Measurements from ENCODE around the gene NCKIPSD. TPM values are rescaled to one million over a fixed set of nuclear protein-coding genes. Genes with fewer than 3 reads are reported as not detected.
"Not testable (repeated sequence)": the region's sequence is repeated elsewhere in the genome, so short reads cannot be mapped to it uniquely, and the experiment has no call there.

NCKIPSD gene
- 25.5 and 36.1 TPM in 2 replicates for total RNA-seq (2014; rRNA removed; shearing (Covaris generic); ENCODE audit: low replicate concordance)

- Histone ChIP-seq H3K36me3 (ENCODE audit: insufficient read depth, low read length) (peaks cover 32% of the 10 kb centered on the region), H3K27ac (ENCODE audit: low read length) (peak within 1 kb of the TSS; percentile 62), H2AFZ (ENCODE audit: low read length) (peak within 1 kb of the TSS; percentile 86; the same call in 1 of the 2 replicates)
Measured at GRCh38 chr3:48685603-48686511, at the start of gene NCKIPSD. NCKIPSD (minus strand) TSS chr3:48685915; CDS start chr3:48685807, 108 bp downstream.

GRCh38 chr3:48735075-48735767 is 49.5 kb upstream of the NCKIPSD start:
- Histone ChIP-seq H3K4me1 (ENCODE audit: low read length) (peaks cover 23% of the 10 kb centered on the region), H3K4me2 (ENCODE audit: low read depth, low read length, poor library complexity, severe bottlenecking) (peak overlapping the region; percentile 37)
- DNase-seq: peak; percentile 80
- H2AFZ ChIP-seq (ENCODE audit: low read length); H3K36me3 ChIP-seq (ENCODE audit: insufficient read depth, low read length); H3K9me2 ChIP-seq (replicated peaks; ENCODE audit: insufficient read depth, low read length); H3K79me2 ChIP-seq (ENCODE audit: low read length); H3K4me3 ChIP-seq (ENCODE audit: low read length); H3K9me3 ChIP-seq (ENCODE audit: low read length); H4K20me1 ChIP-seq (ENCODE audit: insufficient read depth, low read depth, low read length); H3K27me3 ChIP-seq (ENCODE audit: low read length); H3K27ac ChIP-seq (ENCODE audit: low read length); H3K9ac ChIP-seq (ENCODE audit: low read length): not testable (repeated sequence)

More at GRCh38 chr3:48685603-48686511, at the start of gene NCKIPSD:
- Histone ChIP-seq H3K4me2 (ENCODE audit: low read depth, low read length, poor library complexity, severe bottlenecking) (peak within 1 kb of the TSS; percentile 73), H3K4me1 (ENCODE audit: low read length) (peaks cover 33% of the 10 kb centered on the region), H3K79me2 (ENCODE audit: low read length) (peaks cover 29% of the 10 kb centered on the region), H3K9me3 (ENCODE audit: low read length) (no peaks in the 10 kb centered on the region), H3K9ac (ENCODE audit: low read length) (peak within 1 kb of the TSS; percentile 99), H3K4me3 (ENCODE audit: low read length) (peak within 1 kb of the TSS; percentile 98), H3K9me2 (replicated peaks; ENCODE audit: insufficient read depth, low read length) (no peaks in the 10 kb centered on the region), H4K20me1 (ENCODE audit: insufficient read depth, low read depth, low read length) (peaks cover 22% of the 10 kb centered on the region; the same call in 1 of the 2 replicates), H3K27me3 (ENCODE audit: low read length) (no peaks in the 10 kb centered on the region)
- DNase-seq: peak; percentile 96

- not testable (repeated sequence) for H2AFZ ChIP-seq (ENCODE audit: low read length); H3K79me2 ChIP-seq (ENCODE audit: low read length); H3K4me3 ChIP-seq (ENCODE audit: low read length); DNase-seq; H3K9me3 ChIP-seq (ENCODE audit: low read length); H4K20me1 ChIP-seq (ENCODE audit: insufficient read depth, low read depth, low read length); H3K36me3 ChIP-seq (ENCODE audit: insufficient read depth, low read length); H3K4me2 ChIP-seq (ENCODE audit: low read depth, low read length, poor library complexity, severe bottlenecking); H3K27me3 ChIP-seq (ENCODE audit: low read length); H3K9me2 ChIP-seq (replicated peaks; ENCODE audit: insufficient read depth, low read length); H3K27ac ChIP-seq (ENCODE audit: low read length); H3K9ac ChIP-seq (ENCODE audit: low read length)
- peaks cover 16% of the 10 kb centered on the region for H3K4me1 ChIP-seq (ENCODE audit: low read length)
Measured at GRCh38 chr3:48734541-48734940, 48.8 kb upstream of the NCKIPSD start.

DNA sequence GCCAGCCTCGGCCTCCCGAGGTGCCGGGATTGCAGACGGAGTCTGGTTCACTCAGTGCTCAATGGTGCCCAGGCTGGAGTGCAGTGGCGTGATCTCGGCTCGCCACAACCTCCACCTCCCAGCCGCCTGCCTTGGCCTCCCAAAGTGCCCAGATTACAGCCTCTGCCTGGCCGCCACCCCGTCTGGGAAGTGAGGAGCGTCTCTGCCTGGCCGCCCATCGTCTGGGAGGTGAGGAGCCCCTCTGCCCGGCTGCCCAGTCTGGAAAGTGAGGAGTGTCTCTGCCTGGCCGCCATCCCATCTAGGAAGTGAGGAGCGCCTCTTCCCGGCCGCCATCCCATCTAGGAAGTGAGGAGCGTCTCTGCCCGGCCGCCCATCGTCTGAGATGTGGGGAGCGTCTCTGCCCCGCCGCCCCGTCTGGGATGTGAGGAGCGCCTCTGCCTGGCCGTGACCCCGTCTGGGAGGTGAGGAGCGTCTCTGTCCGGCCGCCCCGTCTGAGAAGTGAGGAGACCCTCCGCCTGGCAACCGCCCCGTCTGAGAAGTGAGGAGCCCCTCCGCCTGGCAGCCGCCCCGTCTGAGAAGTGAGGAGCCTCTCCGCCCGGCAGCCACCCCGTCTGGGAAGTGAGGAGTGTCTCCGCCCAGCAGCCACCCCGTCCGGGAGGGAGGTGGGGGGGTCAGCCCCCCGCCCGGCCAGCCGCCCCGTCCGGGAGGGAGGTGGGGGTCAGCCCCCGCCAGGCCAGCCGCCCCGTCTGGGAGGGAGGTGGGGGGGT is 48.2 kb upstream of the NCKIPSD start:
- H3K9me2 ChIP-seq (replicated peaks; ENCODE audit: insufficient read depth, low read length); H2AFZ ChIP-seq (ENCODE audit: low read length); H3K4me1 ChIP-seq (ENCODE audit: low read length); H3K79me2 ChIP-seq (ENCODE audit: low read length); H3K36me3 ChIP-seq (ENCODE audit: insufficient read depth, low read length); H3K9me3 ChIP-seq (ENCODE audit: low read length); H3K9ac ChIP-seq (ENCODE audit: low read length); H4K20me1 ChIP-seq (ENCODE audit: insufficient read depth, low read depth, low read length); H3K27ac ChIP-seq (ENCODE audit: low read length); H3K27me3 ChIP-seq (ENCODE audit: low read length); H3K4me2 ChIP-seq (ENCODE audit: low read depth, low read length, poor library complexity, severe bottlenecking); H3K4me3 ChIP-seq (ENCODE audit: low read length); DNase-seq: not testable (repeated sequence)

DNA sequence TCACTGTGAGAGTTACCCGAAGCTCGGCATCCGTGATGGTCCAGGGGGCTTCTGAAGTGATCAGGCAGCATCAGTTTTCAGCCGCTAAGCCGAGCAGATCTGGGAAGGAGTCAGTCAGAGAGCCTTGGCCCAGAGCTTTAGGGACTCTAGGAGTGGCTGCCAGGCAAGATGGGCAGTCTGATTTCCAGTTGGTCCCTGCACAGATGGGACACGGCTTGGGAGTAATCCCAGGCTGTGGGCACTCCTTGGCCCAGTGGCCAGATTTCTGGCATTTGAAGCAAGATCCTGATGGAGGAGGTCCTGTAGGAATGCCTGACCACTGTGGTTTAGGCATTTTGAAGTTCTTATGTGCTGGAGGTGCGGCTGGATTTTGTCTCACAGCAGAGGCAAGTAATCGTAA is 41.8 kb upstream of the NCKIPSD start:
- H3K36me3 ChIP-seq (ENCODE audit: insufficient read depth, low read length): no peaks in the 10 kb centered on the region
- H3K4me2 ChIP-seq (ENCODE audit: low read depth, low read length, poor library complexity, severe bottlenecking): no peak overlapping the region
- no peak overlapping the region for H3K4me3 ChIP-seq (ENCODE audit: low read length)
- no peak for DNase-seq
- H3K27ac ChIP-seq (ENCODE audit: low read length): no peak overlapping the region
- no peaks in the 10 kb centered on the region for H3K27me3 ChIP-seq (ENCODE audit: low read length)
- H4K20me1 ChIP-seq (ENCODE audit: insufficient read depth, low read depth, low read length): no peaks in the 10 kb centered on the region
- no peaks in the 10 kb centered on the region for H3K79me2 ChIP-seq (ENCODE audit: low read length)
- H3K9ac ChIP-seq (ENCODE audit: low read length): no peak overlapping the region
- no peaks in the 10 kb centered on the region for H3K4me1 ChIP-seq (ENCODE audit: low read length)
- no peaks in the 10 kb centered on the region for H3K9me2 ChIP-seq (replicated peaks; ENCODE audit: insufficient read depth, low read length)
- H2AFZ ChIP-seq (ENCODE audit: low read length): no peak overlapping the region
- no peaks in the 10 kb centered on the region for H3K9me3 ChIP-seq (ENCODE audit: low read length)

- not testable (repeated sequence) for H3K27ac ChIP-seq (ENCODE audit: low read length); H3K27me3 ChIP-seq (ENCODE audit: low read length); H3K4me1 ChIP-seq (ENCODE audit: low read length); H3K9me3 ChIP-seq (ENCODE audit: low read length); H3K79me2 ChIP-seq (ENCODE audit: low read length); H4K20me1 ChIP-seq (ENCODE audit: insufficient read depth, low read depth, low read length); H3K4me3 ChIP-seq (ENCODE audit: low read length); H3K9ac ChIP-seq (ENCODE audit: low read length); H3K4me2 ChIP-seq (ENCODE audit: low read depth, low read length, poor library complexity, severe bottlenecking); DNase-seq; H2AFZ ChIP-seq (ENCODE audit: low read length); H3K36me3 ChIP-seq (ENCODE audit: insufficient read depth, low read length); H3K9me2 ChIP-seq (replicated peaks; ENCODE audit: insufficient read depth, low read length)
Measured at GRCh38 chr3:48725185-48725855, 39.6 kb upstream of the NCKIPSD start.

- H3K79me2 ChIP-seq (ENCODE audit: low read length): no peaks in the 10 kb centered on the region
- H3K9ac ChIP-seq (ENCODE audit: low read length): no peak overlapping the region
Measured at GRCh38 chr3:48723725-48724124, 38.0 kb upstream of the NCKIPSD start.

More at GRCh38 chr3:48723725-48724124, 38.0 kb upstream of the NCKIPSD start:
- Histone ChIP-seq H3K9me3 (ENCODE audit: low read length) (no peaks in the 10 kb centered on the region), H3K4me3 (ENCODE audit: low read length) (no peak overlapping the region), H2AFZ (ENCODE audit: low read length) (no peak overlapping the region), H3K4me1 (ENCODE audit: low read length) (peaks cover 2% of the 10 kb centered on the region; the same call in 1 of the 2 replicates), H3K27ac (ENCODE audit: low read length) (no peak overlapping the region), H4K20me1 (ENCODE audit: insufficient read depth, low read depth, low read length) (no peaks in the 10 kb centered on the region), H3K27me3 (ENCODE audit: low read length) (no peaks in the 10 kb centered on the region), H3K4me2 (ENCODE audit: low read depth, low read length, poor library complexity, severe bottlenecking) (no peak overlapping the region), H3K9me2 (replicated peaks; ENCODE audit: insufficient read depth, low read length) (no peaks in the 10 kb centered on the region), H3K36me3 (ENCODE audit: insufficient read depth, low read length) (no peaks in the 10 kb centered on the region)
- DNase-seq: no peak
